Measurements from ENCODE around the gene TCP11. TPM values are rescaled to one million over a fixed set of nuclear protein-coding genes. Genes with fewer than 3 reads are reported as not detected.

Gene TCP11
- total and polyA plus RNA-seq, 2 of the 13 experiments (the other 11 are each of a cell fraction or from before 2014, with no cell fraction given) = 0.04 TPM; not detected in 1

DNA sequence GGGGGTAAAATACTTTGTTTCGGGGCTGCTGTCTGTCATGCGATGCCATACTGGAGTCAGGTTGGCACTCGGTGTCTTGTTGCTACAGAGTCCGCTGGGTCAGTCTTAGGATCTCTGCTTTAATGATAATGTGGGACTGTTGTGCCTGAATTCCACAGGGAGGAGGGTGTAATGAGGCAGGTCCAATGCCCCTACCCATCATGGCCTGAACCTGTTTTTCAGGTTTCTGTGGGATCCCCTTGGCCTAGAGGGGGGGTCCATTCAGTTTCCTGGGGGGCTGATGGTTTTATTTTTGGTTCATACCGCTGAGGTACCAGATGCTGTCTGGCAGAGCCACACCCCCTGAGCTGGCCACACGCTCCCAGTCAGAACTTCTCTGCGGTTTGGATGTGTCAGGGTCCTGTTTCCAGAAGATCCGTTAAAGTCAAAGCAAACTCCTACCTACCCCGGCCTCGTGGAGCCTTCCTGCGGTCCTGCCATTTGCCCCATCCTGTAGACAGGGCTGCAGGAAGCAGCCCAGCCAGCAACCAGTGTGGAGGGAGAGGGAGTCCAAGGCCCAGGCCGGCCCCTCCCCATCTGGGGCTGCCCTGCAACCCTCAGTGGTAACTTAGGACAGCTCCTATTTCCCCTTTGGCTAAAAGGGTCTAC lies 69.7 kb downstream of the TCP11 start:
- ATAC-seq (no peak), DNase-seq (ENCODE audit: low spot score) (no peak), FAIRE-seq (no peak)
- Histone ChIP-seq H3K27ac (ENCODE audit: extremely low read length, insufficient read depth, low read length) (no peak overlapping the region), H3K4me1 (ENCODE audit: insufficient read depth, low read length) (no peaks in the 10 kb centered on the region), H3K9ac (ENCODE audit: insufficient read depth, low read depth, low read length) (no peak overlapping the region), H2AFZ (ENCODE audit: low read length) (no peak overlapping the region), H3K36me3 (replicated peaks in 1 of 2; ENCODE audit: control insufficient read depth in 1 of 2, insufficient read depth in 2 of 2, low read length in 2 of 2) (peaks cover 1 to 3% of the 10 kb centered on the region in 2 experiments; a peak in 4 of 5 replicates), H4K20me1 (ENCODE audit: insufficient read depth, low read length) (no peaks in the 10 kb centered on the region), H3K4me2 (ENCODE audit: low read depth, low read length) (no peak overlapping the region), H3K4me3 (replicated peaks in 1 of 3; ENCODE audit: insufficient read depth in 1 of 3, low read depth in 2 of 3, low read length in 3 of 3) (no peak overlapping the region), H3K27me3 (ENCODE audit: control insufficient read depth in 1 of 2, insufficient read depth in 2 of 2, low read length in 2 of 2) (no peaks in the 10 kb centered on the region), H3K9me3 (ENCODE audit: low read length) (no peaks in the 10 kb centered on the region), H3K79me2 (ENCODE audit: insufficient read depth, low read length) (no peaks in the 10 kb centered on the region)
- no TSS peak for BruUV-seq (replicated peaks)
- ChIA-PET POLR2A (no interaction called here), CTCF (ENCODE audit: low intra/inter-chr PET ratio, low total read pairs) (no interaction called here)
- TF ChIP-seq ZFP1 (CRISPR knock-in tag; IDR thresholded peaks at IDR 0.05) = no peak
- TF ChIP-seq ZFX (CRISPR knock-in tag; IDR thresholded peaks at IDR 0.05; ENCODE audit: low read depth) = no peak
- no peak for TF ChIP-seq AKNA (CRISPR knock-in tag; IDR thresholded peaks at IDR 0.05; ENCODE audit: borderline replicate concordance)
- TF ChIP-seq SP2 (CRISPR knock-in tag; IDR thresholded peaks at IDR 0.05) = no peak
- no peak for TF ChIP-seq ZBTB44 (CRISPR knock-in tag; IDR thresholded peaks at IDR 0.05)
- no peak for TF ChIP-seq ZNF276 (CRISPR knock-in tag; IDR thresholded peaks at IDR 0.05; ENCODE audit: low read depth)
- intact Hi-C loops (cut with micrococcal nuclease; ENCODE audit: unreplicated experiment) = no loop called here
- in situ Hi-C loops (cut with HindIII; ENCODE audit: extremely low pct_ligation_motif_present, low pct_unique_long_range_greater_than_20kb) = no loop called here
- WGBS (ENCODE audit: low lambda C conversion rate) = 95% methylated on average over 11 of the region's 12 CpGs

Measured in HepG2 (cell line).